Uterus (tissue), 4 donors: Measurements from ENCODE around the gene GOLGA6L2. TPM values are rescaled to one million over a fixed set of nuclear protein-coding genes. Genes with fewer than 3 reads are reported as not detected.
"Not testable (repeated sequence)": the region's sequence is repeated elsewhere in the genome, so short reads cannot be mapped to it uniquely, and the experiment has no call there.

Source experiments
- DNase-seq, 2 donors: peaks; one replicate each; pipeline ENCODE4 v3.0.0-alpha.2; 2019 to 2020
- H3K27ac ChIP-seq, 2 donors: fragments of 200-600 bp; sonication (generic); 1 replicate in 1 of 2; 2 replicates in 1 of 2; pipeline ENCODE4 v1.5.1; 2016 to 2018
- H3K27me3 ChIP-seq, 2 donors: fragments of 200-600 bp; sonication (generic); one replicate each; pipeline ENCODE4 v1.5.1; 2018 to 2019; ENCODE audit warnings: control low read depth in 1 of 2
- H3K36me3 ChIP-seq, 2 donors: fragments of 200-600 bp; sonication (generic); one replicate each; pipeline ENCODE4 v1.5.1; 2019; ENCODE audit warnings: control low read depth in 1 of 2
- H3K4me1 ChIP-seq, 2 donors: fragments of 200-600 bp; sonication (generic); one replicate each; pipeline ENCODE4 v1.5.1; 2018 to 2019; ENCODE audit warnings: control low read depth in 1 of 2
- H3K4me3 ChIP-seq, 2 donors: fragments of 200-600 bp; sonication (generic); 1 replicate in 1 of 2; 2 replicates in 1 of 2; pipeline ENCODE4 v1.5.1; 2018 to 2019; ENCODE audit warnings: mild to moderate bottlenecking in 1 of 2
- H3K9me3 ChIP-seq, 2 donors: fragments of 200-600 bp; sonication (generic); one replicate each; pipeline ENCODE4 v1.5.1; 2019; ENCODE audit warnings: control low read depth in 1 of 2
- POLR2A ChIP-seq, 2 donors: fragments of 450-650 bp; IDR thresholded peaks; one replicate each; pipeline ENCODE4 v1.6.1; 2016; ENCODE audit warnings: antibody characterized with exemption in 2 of 2, mild to moderate bottlenecking in 1 of 2, moderate library complexity in 1 of 2
- intact Hi-C: fragments of 100-400 bp; cut with DNase I; formaldehyde crosslinking; loops from one replicate; pipeline ENCODE4 v1.15.1; 2023; ENCODE audit warnings: low total_unique reads
- total RNA-seq, 4 donors: library from RNA; depleted of rRNA in 3 of 4; stranded (reverse); fragments of >200 nt in 3 of 4; gene quantifications; one replicate each; pipeline versions ENCODE4 v1.1.0 to v1.2.4, GENCODE V29; 2014 to 2023
- TF ChIP-seq, protein P1 (sequence below), 4 experiments: fragments of 200-600 bp in 2 of 4; fragments of 450-650 bp in 2 of 4; sonication (generic) in 2 of 4; IDR thresholded peaks; one replicate each; pipeline ENCODE4 v1.5.1; 2016 to 2019; ENCODE audit warnings: antibody characterized with exemption in 4 of 4, mild to moderate bottlenecking in 2 of 4, moderate library complexity in 1 of 4
- donor health status: DM: yes; HTN: yes; CAD: no.

The GOLGA6L2 gene
- total RNA-seq, 4 donors from 2014 or later = not detected

DNA sequence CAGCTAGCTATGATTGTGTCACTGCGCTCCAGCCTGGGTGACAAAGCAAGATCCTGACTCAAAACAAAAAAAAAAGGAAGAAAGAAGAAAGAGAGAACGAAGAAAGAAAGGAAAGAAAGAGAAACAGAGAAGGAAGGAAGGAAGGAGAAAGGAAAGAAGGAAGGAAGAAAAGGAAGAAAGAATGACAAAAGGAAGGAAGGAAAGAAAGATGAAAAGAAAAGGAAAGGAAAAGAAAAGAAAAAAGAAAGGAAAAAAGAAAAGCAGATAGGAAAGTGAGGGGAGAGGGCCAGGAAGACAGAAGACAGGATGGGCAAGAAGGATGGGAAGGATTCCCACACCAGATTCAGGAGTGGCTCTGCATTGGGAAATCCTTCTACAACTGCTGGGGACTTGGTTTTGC lies 44.9 kb downstream of the GOLGA6L2 start:
- DNase-seq = no peak
- Histone ChIP-seq H3K36me3 (no peaks in the 10 kb centered on the region), H3K9me3 (no peaks in the 10 kb centered on the region), H3K27me3 (no peaks in the 10 kb centered on the region), H3K4me3 (no peak overlapping the region), H3K4me1 (no peaks in the 10 kb centered on the region), H3K27ac (no peak overlapping the region)
- intact Hi-C loops = no loop called here
- TF ChIP-seq, protein P1, sequence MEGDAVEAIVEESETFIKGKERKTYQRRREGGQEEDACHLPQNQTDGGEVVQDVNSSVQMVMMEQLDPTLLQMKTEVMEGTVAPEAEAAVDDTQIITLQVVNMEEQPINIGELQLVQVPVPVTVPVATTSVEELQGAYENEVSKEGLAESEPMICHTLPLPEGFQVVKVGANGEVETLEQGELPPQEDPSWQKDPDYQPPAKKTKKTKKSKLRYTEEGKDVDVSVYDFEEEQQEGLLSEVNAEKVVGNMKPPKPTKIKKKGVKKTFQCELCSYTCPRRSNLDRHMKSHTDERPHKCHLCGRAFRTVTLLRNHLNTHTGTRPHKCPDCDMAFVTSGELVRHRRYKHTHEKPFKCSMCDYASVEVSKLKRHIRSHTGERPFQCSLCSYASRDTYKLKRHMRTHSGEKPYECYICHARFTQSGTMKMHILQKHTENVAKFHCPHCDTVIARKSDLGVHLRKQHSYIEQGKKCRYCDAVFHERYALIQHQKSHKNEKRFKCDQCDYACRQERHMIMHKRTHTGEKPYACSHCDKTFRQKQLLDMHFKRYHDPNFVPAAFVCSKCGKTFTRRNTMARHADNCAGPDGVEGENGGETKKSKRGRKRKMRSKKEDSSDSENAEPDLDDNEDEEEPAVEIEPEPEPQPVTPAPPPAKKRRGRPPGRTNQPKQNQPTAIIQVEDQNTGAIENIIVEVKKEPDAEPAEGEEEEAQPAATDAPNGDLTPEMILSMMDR (IDR thresholded peaks at IDR 0.05) = no peak
- TF ChIP-seq POLR2A (IDR thresholded peaks at IDR 0.05) = no peak

DNA sequence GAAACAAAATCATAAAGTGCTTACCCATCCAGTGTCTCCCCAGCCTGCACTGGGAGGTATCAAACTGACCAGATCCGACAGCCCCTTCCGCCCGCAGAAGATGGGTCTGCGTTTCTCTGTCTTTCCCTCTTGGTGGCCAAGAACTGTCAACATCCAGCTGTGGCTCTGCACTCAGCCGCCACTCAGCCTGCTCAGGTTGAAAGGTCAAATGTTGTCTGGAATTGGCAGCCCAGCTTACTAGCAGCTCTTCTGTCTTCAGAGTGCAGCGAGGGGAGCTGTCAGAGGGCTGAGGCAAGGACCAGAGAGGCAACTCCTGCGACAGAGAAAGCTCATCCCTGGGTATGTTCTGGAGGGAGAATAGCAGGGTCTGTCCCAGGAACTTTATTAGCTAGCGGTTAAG lies 45.4 kb downstream of the GOLGA6L2 start:
- Histone ChIP-seq H3K9me3 (no peaks in the 10 kb centered on the region), H3K27ac (no peak overlapping the region), H3K36me3 (no peaks in the 10 kb centered on the region), H3K27me3 (no peaks in the 10 kb centered on the region), H3K4me1 (no peaks in the 10 kb centered on the region), H3K4me3 (no peak overlapping the region)
- no peak for TF ChIP-seq POLR2A (IDR thresholded peaks at IDR 0.05)
- TF ChIP-seq, protein P1 (IDR thresholded peaks at IDR 0.05) = no peak
- intact Hi-C loops = no loop called here
- DNase-seq = no peak

DNA sequence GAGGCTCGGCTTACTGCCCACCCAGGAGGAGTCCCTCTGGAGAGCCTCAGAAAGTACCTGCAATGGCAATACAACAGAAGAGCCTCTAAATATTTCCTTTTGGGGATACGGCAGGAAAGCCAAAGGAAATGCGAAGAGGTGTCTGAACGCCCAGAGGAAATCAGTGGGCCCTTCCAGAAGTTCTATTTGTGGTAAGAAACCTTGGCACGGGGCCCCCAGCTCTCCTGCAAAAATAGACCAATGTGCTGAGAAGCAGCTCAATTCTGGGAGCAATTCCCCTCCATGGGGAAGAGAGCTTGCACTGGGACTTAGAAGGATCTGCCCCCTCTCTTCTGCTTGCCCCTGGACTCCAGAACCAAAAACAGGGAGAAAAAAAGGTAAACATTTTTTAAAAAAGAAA lies 47.8 kb downstream of the GOLGA6L2 start:
- DNase-seq, intact Hi-C loops, H3K4me3 ChIP-seq, H3K9me3 ChIP-seq, H3K4me1 ChIP-seq, H3K27me3 ChIP-seq, H3K36me3 ChIP-seq, H3K27ac ChIP-seq: not testable (repeated sequence)

DNA sequence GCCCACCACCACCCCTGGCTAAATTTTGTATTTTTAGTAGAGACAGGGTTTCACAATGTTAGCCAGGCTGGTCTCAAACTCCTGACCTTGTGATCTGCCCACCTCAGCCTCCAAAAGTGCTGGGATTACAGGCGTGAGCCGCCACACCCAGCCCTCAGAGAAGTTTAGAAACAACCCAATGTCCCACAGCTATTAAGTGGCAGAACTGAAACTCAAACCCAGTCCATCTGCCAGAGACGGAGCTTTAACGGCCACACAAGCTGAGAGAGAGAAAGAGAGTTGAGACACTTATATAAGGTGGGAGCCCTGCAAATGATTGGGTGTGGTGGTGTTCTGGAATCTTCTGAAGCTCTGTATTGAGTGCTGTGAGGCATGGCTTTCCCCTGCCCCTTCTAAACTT lies 48.7 kb downstream of the GOLGA6L2 start:
- H3K4me3 ChIP-seq, H3K36me3 ChIP-seq, H3K4me1 ChIP-seq, H3K9me3 ChIP-seq, H3K27me3 ChIP-seq, intact Hi-C loops, H3K27ac ChIP-seq, DNase-seq: not testable (repeated sequence)

DNA sequence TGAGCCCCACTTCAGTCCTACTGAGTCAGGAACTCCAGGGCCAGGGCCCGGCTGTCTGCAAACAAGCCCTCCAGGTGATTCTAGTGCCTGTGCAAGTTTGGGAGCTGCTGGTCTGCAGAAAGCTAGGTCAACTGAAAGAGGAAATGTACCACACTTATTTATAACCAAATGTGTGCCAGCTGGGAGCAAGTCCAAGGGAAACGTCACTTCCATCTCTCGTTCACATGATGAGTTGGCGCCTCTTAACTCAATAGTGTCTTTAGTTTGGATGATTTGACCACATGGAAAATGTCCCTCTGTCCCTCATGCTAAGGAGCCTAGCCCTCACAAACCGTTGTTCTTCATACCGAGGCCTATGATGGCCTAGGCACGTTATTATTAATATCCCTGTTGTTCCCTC lies 49.3 kb downstream of the GOLGA6L2 start:
- intact Hi-C loops = no loop called here
- TF ChIP-seq, protein P1 (IDR thresholded peaks at IDR 0.05) = no peak
- TF ChIP-seq POLR2A (IDR thresholded peaks at IDR 0.05) = no peak

DNA sequence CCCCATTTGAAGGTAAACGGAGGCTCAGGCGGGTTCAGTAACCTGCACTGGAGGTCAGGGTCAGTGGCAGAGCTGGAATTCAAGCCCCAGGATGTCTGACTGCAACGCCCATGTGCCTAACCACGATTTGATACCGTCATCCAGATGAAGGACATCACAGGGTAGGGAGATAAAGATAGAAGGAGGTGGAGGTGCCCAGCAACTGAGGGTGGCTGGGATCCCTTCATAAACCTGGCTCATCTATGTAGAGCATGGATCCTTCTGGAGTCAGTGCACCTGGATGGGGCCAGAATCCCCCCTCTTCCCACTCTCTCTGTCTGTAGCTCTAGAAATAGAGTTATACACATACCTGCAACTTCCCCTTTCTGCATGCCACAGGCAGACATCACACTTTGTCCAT lies 51.2 kb downstream of the GOLGA6L2 start:
- Histone ChIP-seq H3K9me3 (no peaks in the 10 kb centered on the region), H3K27ac (no peak overlapping the region), H3K4me1 (no peaks in the 10 kb centered on the region), H3K27me3 (no peaks in the 10 kb centered on the region), H3K36me3 (no peaks in the 10 kb centered on the region), H3K4me3 (no peak overlapping the region)
- intact Hi-C loops = no loop called here
- TF ChIP-seq, protein P1 (IDR thresholded peaks at IDR 0.05) = no peak
- no peak for TF ChIP-seq POLR2A (IDR thresholded peaks at IDR 0.05)
- DNase-seq = no peak

More for the DNA sequence above, 49.3 kb downstream of the GOLGA6L2 start:
- Histone ChIP-seq H3K36me3 (no peaks in the 10 kb centered on the region), H3K9me3 (no peaks in the 10 kb centered on the region), H3K4me1 (no peaks in the 10 kb centered on the region), H3K4me3 (no peak overlapping the region), H3K27ac (no peak overlapping the region), H3K27me3 (no peaks in the 10 kb centered on the region)
- DNase-seq = no peak
